HG03159 (cell line): ENCODE results near the gene CSF3.

Source experiments
- ATAC-seq: cut with Tn5 transposase; IDR thresholded peaks from one replicate; pipeline ENCODE4 v1.9.1; 2021; ENCODE audit warnings: mild to moderate bottlenecking, moderate library complexity; ENCODE audit not compliant: unreplicated experiment

Gene CSF3

DNA sequence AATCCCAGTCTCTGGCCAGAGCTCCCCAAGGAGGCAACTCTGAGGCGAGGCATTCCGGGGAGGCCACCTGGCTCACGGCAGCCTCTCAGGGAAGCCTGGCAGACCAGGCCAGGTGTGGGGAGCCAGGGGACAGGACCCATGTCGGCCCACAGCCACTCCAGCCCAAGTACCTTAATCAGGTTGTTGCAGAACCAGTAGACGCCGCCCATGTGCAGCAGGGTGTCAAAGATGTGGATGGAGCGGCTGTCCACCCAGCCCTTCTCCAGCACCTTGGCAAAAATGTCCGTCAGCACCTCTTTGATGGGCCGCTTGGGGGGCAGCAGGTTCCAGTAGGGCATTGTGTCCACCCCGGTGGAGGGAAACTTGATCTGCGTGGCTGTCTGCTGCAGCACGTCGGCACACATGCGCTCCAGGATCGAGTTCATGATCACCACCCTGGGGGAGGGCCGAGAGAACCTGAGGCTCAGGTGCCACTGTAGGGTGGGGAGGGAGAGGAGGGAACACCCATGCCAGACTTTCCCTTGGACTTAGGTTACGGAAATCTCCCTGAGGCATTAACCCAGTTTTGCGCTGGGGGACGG, 7.8 kb downstream of the CSF3 start:
- no peak for ATAC-seq

DNA sequence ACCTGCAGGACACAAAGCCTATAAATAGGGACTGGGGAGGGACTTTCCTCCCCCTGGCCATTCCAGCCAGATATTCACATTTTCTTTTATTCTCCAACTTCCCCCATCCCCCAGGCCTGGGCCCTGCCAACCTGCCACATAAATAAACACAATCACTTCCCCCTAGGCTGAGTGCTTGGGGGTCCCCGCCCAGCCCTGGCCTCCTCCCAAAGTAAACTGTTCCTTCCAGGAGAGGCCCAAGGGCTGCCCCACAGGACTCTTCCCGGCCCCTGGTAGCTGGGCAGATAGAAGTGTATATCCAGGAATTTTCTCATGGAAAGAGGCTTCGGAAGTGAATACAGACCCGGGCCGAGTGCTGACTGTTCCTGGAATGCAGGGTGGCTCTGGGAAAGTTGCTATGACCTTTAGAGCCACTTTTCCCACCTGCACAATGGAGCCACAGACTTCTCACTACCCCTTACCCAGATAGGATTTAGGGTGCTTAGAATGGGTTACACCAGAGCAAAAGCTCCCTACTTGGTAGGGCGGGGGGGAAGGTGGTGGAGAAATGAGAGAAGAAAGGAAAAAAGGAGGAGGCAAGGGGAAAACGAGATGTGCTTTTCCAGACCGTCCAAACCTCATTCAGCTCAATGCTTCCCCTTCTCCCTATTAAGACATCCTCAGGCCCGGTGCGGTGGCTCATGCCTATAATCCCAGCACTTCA, 8.5 kb downstream of the CSF3 start:
- no peak for ATAC-seq

DNA sequence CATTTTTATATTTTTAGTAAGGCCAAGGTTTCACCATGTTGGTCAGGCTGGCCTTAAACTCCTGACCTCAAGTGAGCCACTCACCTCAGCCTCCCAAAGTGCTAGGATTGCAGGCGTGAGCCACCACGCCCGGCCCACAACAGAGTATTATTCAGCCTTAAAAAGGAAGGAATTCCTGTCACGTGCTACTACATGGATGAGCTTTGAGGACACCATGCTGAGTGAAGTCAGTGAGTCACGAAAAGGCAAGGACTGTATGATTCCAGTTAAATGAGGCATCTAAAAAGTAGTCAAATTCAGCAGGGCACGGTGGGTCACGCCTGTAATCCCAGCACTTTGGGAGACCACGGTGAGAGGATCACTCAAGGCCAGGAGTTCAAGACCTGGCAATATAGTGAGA, 9.7 kb downstream of the CSF3 start:
- ATAC-seq: no peak

DNA sequence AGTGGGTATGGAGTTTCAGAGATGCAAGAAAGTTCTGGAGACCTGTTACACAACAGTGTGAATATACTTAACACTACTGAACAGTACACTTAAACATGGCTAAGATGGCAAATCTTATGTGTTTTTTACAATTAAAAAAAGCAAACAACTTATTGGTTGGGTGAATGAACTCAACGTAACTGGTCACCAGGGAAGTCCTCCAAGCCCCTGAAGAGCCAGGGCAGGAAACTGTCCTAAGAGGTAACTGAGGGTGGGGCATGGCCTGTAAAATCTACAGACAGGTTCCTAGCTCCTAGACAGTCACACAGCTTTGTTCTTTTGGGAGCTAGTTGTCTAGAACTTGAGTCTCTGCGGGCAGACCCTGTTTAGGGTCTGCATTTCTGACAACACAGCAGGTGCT, 10.3 kb downstream of the CSF3 start:
- ATAC-seq: no peak

DNA sequence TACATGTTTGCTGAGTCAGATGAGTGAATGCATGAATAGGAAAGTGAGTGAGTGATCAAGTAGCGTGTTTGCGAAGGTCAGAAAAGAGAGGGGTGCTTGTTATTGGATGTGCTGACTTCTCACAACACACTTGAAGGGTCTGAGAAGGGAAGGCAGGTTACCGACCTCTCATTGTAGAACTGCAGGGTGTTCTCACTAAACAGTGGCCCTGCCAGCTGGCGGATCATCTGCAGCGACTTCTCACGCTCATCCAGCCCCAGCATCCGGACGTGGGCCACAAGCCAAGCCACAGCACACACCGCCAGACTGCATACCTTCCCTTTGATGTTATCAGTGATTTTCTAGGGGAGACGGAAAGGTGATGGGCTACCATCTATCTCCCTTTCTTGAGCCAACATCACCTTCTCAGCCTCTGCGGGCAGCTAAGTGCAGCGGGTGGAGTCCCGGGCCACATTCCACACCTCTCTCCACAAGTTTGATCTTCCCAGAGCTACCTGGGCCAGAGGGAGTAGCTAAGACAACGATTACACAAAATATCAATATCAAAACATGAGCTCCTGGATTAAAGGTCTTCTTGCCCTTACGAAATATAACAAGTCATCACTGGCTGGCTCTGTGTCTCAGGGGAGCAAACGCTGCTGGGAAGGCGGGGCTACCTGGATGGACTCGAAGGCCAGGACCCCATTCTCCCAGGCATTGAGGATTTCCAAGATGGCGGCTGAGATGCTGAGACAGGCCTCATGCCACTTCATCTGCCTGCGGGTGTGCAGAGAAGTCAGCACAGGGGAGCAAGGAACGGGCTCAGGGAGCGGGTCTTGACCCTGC, 11.0 kb downstream of the CSF3 start:
- ATAC-seq: no peak

DNA sequence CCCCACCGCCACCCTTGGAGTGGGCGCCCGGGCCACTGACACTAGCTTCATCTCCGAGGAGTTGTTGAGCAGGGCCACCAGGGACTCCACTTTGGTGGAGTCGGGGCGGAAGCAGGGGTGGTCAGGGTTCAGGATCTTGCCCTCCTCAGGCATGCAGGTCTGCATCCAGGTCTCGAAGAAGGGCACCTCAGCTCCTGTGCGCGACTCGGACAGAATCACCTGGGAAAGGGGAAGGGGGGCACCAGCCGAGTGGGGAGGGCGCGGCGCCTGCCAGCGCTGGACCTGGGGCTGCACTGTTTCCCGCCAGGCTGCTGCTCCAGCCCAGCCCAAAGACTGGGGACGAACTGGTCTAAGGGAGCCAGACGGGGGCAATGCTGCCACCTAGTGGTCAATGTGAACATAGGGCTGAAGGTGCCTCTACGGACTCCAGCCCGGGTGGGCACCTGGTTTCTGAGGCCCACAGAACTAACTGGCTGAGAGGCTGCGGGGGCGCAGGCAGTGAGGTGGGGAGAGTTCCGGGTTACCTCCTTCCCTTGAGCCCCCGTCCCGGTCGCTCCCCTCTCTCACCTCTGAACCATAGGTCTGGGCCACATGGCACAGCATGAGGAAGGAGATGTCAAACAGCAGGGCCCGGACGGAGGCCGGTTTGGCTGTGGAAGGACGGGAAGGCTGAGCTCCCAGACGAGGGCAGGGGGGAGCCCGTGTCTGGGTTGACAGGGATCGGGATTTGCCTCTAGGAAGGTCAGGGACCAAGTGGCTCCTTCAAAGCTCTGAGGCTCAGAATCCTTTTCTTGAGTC, 11.8 kb downstream of the CSF3 start:
- no peak for ATAC-seq

DNA sequence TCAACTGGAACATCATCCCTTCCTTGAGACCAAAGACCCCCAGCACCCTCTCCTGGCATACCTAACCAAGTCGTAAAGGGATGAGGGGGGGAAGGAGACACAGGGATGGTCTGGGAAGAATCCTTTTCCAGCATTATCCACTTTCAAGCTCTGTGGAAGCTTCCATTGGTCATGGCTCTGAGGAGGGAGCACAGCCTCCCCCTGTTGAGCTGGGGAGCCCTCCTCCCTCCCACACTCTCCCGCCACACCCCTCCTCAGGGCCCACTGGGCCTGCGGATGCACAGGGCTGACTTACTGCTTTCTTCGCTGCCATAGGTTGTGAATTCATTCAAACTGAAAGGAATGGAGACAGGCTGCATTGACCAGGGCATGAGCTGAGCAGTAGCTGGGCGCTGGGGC, 12.4 kb downstream of the CSF3 start:
- ATAC-seq: no peak

DNA sequence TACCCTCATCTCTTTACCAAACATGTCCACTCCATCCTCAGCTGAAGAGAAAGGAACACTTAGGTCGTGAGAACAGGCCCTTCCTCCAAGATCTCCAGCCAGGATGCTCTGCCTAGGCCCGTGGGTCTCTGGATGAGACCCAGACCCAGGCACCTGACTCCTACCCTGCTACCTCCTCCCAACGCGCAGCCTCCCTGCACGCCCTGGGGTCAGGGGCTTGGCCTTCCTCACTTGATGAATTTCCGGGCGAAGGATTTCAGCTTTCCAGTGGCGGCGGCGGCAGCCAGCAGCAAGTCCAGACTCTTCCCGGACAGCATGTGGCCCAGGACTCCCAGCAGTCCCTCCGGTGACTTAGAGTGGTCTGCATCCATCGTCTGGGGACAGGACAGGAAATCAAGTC, 13.4 kb downstream of the CSF3 start:
- no peak for ATAC-seq

DNA sequence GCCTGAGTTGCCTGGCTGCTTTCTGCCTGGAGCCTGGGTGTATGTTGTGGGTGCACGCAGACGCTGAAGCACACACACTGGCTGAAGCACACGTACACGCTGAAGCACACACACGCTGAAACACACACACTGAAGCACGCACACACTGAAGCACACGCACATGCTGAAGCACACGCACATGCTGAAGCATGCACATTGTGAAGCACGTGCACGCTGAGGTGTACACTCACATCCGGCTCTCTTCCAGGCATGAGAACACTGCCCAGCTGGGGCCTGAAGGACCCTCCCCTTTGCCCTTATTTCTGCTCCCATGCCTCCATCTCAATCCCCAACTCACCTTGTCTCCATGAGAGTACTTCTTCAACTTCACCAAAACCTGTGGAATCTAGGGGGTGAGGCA, 16.5 kb downstream of the CSF3 start:
- no peak for ATAC-seq

DNA sequence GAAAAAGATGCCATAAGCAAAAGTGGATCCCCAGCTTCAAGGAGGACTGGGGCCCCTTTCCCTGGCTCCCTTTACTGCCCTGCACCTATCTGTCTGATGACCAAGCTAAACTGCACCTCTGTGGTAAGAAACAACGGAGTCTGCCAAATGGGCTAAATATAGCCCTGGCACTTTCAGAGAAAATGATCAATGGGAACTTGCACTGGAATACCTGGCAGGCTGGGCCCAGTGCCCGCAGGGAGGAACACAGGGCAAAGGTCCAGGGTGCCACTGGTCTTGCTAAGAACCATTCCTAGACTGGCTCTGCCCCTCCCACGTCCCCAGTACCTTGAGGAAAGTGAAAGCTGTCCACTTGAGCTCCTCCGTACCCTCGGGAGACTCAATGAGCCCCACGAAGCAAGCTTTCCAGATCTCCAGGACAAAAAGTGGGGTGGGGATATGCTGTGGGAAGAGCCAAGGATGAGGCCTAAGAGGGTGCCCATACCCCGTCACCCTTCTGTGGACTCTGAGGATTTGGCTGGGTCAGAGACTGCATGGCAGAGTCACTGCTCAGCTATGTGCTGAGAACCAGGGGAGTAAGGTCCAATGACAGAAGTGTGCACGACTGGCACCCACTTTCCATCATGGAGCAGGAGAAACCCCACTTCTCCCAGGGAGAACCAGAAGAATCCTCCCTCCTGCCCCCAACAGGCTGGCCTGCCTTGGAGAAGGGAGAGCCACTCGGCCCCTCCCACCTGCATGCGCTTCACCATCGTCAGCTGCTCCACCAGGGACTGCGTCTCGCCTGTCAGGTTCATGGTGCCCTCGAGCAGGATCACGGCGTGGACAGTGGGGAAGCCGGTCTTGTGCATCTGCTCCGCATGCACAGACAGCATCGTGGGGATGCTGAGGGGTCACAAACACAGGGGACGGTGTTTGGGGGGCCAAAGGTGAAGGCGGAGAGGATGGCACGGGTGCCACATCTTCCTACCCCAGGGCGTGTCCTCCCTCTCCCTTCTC, 17.4 kb downstream of the CSF3 start:
- ATAC-seq: no peak

DNA sequence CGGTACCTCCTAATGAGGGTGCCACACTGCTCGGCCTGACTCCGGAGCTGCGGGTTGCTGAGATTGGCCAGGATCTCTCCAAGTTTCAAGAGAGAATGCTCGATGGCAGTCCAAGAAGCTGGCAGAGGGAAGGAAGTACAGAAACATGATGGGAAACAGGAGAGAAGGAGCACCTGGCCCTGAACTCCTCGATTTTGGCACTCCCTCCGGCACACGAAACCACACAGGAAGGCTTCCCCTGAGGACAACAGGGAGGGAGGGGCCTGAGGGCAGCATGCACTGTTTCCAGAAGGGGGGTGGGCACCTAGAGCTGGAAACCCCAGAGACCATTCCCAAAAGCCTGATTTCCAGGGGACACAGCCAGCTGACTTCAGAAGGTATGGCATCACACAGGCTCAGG, 18.1 kb downstream of the CSF3 start:
- ATAC-seq: no peak

DNA sequence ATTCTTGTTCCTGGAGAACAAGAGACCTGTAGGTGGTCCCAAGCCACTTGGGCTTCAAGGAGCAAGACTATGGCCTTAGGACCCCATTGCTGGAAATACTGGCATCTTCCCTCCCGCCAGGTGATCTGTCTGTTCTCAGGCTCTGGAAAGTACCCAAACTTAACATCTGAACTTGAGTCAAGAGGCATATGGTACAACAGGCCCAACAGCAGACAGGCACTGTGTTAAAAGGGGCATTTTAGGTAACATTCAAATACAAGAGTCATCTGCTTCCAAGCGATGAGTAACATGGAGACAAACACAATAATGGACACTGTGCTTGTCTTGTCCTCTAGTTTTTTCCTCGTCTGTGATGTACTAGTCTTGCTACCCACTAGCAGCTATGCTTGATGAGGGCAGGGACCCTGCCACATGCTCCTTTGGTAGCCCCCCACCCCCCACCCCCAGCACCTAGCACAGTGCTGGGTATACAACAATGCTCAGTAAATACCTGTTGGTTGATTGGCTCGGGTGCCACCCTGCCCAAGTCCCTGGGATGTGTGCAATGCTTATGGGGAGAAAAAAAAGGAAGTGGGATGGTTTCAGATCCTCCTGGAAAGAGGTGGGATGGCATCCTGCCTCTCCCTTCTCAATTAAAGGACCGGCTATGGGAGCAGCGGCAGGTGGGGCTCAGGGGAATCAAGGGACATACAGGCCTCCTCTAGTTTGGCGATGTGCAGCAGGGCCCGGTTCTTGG, 19.4 kb downstream of the CSF3 start:
- ATAC-seq: no peak

DNA sequence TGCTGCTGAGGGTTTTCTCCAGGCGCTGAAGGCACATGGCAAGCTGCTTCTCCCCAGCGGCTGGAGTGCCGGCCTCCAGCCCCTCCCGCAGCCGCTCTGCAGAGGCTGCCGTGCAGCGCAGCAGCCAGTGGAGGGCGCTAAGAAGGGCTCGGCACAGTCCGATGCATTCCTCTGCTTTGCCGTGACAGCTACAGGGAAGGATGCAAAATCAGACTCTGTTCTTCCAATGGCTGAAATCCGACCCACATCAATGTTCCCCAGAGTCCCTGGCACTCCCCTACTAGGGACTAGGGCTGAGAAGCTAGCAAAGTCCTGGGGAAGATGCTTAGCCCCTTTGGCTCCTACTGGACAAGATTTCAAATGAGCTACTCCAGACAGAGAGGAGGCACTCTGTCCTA, 19.9 kb downstream of the CSF3 start:
- ATAC-seq: no peak

DNA sequence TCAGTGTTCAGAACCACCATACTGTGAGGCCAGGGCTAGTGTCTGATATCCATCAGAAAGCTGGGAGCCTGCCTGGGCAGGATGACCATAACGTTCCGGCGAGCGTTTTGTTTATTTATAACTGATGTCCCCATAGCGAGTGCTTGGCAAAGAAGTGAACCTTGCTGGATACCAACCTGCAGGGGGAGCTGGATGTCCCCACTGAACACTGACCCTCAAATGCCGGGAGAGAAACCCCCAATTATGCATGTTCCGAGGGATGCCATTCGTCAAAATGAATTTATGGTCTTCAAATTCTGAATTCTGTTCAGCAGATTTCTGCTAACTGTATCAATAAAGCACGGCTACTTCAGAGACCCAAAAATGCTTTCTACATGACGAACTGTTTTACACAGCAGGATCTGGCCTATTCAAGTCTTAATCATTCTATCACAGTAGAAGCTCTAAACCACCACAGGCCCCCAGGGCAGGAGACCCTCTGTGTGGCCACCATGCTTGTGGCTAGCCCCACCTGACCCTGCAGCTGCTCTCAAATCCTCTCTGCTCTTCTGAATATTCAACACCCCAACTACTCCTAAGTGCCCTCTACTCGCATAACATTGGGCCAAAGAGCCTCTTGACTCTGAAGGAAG, 23.8 kb downstream of the CSF3 start:
- ATAC-seq: no peak

DNA sequence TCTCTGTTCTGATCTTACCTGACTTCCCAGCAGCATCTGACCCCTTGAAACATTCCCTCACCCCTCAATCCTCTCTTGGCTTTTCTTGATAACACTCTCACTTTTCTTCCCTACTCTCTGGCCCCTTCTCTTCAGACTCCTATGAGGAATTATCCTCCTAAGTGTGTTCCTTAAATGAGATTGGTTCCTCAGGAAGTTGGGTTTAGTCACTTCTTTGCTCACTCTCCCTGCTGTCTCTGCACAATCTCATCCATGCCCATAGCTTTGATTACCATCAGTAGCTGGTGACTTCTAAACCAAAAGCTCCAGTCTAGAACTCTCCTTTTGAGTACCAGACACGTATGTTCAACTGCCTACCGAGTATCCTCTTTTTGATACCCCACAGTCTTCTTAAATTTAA, 26.0 kb downstream of the CSF3 start:
- no peak for ATAC-seq

DNA sequence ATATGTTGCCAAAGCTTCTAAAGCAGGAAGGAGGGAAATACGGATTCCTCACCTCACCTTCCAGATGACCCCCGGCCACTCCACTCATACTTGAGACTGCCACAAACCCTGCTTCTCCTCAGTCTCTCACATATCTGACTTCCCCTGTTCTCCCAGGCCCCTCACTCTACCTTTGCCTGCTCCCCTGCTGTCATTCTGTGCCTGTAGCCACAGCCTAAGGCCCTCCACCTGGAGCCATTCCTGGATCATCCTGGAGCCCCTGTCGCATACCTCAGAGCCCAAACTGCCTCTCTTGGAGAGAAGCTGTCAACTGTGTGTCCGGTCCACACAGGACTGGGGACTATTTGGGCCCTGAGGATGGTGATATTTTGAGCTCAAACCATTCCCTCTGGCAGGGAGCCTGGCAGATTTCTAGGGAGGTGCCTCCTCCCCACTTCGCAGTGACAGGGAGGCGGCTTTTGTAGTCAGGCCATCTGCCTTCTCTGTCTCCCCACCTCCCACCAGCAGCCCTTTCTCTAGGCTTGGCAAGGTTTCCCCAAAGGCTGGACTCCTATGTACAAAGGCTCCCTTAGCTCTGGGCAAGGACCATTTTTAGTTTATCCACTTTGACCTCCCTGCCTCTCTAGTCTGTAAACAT, 41.3 kb downstream of the CSF3 start:
- no peak for ATAC-seq

DNA sequence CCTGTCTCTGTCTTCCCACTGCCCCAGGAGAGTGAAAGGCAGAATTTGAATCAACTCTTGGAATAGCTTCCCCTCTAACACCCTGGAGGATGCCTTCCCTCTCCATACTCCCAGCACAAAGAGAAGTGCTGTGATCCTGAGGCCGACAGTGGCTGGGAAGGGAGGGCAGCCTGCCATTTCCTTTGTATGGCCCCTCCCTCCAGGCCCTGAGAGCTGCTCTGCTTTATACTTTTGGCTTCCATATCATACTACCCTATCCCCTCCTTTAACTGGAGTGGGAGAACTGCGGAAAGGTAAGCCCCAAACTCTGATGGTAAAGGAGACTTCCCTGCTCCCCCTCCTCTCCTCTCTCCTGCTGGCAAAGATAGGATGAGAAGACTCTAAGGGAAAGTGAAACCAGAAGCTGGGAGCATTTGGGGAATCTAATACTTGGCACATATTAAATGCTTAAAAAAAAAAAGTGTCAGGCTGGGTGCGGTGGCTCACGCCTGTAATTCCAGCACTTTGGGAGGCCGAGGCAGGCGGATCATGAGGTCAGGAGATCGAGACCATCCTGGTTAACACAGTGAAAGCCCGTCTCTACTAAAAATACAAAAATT, 43.0 kb downstream of the CSF3 start:
- no peak for ATAC-seq

DNA sequence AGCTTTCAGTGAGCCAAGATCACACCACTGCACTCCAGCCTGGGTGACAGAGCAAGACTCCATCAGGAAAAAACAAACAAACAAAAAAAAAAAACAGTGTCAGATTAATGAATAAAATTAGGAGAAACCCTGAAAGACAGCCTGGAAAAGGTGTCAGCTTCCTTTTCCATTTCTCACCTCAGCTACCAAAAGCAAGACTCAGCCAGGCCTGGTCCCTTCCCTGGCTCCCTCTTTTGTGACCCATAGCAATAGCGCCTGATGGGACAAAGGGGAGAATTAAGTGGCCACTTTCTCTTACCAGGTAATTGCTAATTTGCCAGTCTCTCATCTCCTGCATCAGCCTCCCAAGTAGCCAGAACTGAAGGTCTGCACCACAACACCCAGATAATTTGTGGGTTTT, 43.6 kb downstream of the CSF3 start:
- ATAC-seq: no peak
